Peyer's patch (tissue), 4 donors: Measurements from ENCODE around the gene KCNQ1. TPM values are rescaled to one million over a fixed set of nuclear protein-coding genes. Genes with fewer than 3 reads are reported as not detected.

Experiments
- DNase-seq, 3 donors: peaks; one replicate each; pipeline ENCODE4 v3.0.0-alpha.2; 2017 to 2019
- H3K27ac ChIP-seq, 4 donors: fragments of 200-600 bp; sonication (generic); one replicate each; pipeline ENCODE4 v1.5.1; 2016 to 2019
- H3K27me3 ChIP-seq, 2 donors: fragments of 200-600 bp; sonication (generic); one replicate each; pipeline ENCODE4 v1.5.1; 2019
- H3K36me3 ChIP-seq, 3 donors: fragments of 200-600 bp; sonication (generic); one replicate each; pipeline ENCODE4 v1.5.1; 2016 to 2019
- H3K4me1 ChIP-seq, 4 donors: fragments of 200-600 bp; sonication (generic); one replicate each; pipeline ENCODE4 v1.5.1; 2016 to 2019
- H3K4me3 ChIP-seq, 4 donors: fragments of 200-600 bp; sonication (generic); 1 replicate in 3 of 4; 2 replicates in 1 of 4; pipeline ENCODE4 v1.5.1; 2016 to 2019; ENCODE audit warnings: mild to moderate bottlenecking in 1 of 4
- H3K9me3 ChIP-seq, 4 donors: fragments of 200-600 bp; sonication (generic); one replicate each; pipeline ENCODE4 v1.5.1; 2016 to 2019; ENCODE audit warnings: mild to moderate bottlenecking in 1 of 4
- POLR2A ChIP-seq, 2 donors: fragments of 450-650 bp; IDR thresholded peaks; one replicate each; pipeline ENCODE4 v1.5.1; 2017; ENCODE audit warnings: antibody characterized with exemption in 2 of 2, mild to moderate bottlenecking in 2 of 2, moderate library complexity in 2 of 2
- total RNA-seq, 4 donors: library from RNA; depleted of rRNA; stranded (reverse); fragments of >200 nt; gene quantifications; one replicate each; pipeline ENCODE4 v1.1.0, GENCODE V29; 2016
- TF ChIP-seq, protein P1 (sequence below), 6 experiments: fragments of 450-650 bp in 4 of 6; fragments of 200-600 bp in 2 of 6; sonication (generic) in 1 of 6; IDR thresholded peaks; one replicate each; pipeline ENCODE4 v1.5.1; 2017 to 2019; ENCODE audit warnings: antibody characterized with exemption in 6 of 6, mild to moderate bottlenecking in 3 of 6, moderate library complexity in 1 of 6

The KCNQ1 gene
- total RNA-seq, 4 donors from 2014 or later, result 50.6 to 66.4 (median 54.2) TPM

DNA sequence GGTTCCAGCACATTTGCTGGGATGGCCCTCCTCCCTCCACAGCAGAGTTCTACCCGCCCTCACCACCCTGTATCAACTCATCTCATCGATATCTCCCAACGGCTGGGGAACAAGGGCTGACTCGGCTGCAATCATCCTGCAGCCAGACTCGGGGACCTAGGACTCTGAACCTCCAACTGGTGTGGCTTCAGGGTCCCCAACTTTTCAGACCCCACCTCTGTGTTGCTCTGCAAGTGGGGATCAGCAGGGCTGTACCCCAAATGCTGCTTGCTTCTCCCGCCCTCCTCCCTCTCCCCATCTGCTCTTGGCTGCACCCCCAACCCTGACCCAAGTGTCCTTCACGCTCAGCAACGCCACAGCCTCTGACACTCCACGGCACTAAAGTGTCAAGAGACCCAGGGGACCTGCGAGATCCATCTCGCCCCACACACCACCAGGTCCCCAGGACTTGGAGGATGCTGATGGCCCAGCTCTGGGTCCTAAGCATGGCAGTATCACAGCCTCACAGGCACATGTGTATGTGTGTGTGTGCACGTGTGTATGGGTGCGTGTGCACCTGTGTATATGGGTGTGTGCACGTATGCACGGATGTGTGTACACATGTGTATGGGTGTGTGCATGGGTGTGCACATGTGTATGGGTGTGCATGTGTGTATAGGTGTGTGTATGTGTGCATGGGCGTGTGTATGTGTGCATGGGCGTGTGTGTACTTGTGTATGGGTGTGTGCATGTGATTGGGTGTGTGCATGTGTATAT is 26.4 kb downstream of the KCNQ1 start:
- H3K4me3 ChIP-seq, result no peak overlapping the region
- no peaks in the 10 kb centered on the region for H3K27me3 ChIP-seq
- no peak overlapping the region for H3K27ac ChIP-seq
- DNase-seq, result no peak
- peaks cover 0 to 16% (median 12%) of the 10 kb centered on the region in 4 donors for H3K4me1 ChIP-seq
- H3K36me3 ChIP-seq, result no peaks in the 10 kb centered on the region
- TF ChIP-seq, protein P1, sequence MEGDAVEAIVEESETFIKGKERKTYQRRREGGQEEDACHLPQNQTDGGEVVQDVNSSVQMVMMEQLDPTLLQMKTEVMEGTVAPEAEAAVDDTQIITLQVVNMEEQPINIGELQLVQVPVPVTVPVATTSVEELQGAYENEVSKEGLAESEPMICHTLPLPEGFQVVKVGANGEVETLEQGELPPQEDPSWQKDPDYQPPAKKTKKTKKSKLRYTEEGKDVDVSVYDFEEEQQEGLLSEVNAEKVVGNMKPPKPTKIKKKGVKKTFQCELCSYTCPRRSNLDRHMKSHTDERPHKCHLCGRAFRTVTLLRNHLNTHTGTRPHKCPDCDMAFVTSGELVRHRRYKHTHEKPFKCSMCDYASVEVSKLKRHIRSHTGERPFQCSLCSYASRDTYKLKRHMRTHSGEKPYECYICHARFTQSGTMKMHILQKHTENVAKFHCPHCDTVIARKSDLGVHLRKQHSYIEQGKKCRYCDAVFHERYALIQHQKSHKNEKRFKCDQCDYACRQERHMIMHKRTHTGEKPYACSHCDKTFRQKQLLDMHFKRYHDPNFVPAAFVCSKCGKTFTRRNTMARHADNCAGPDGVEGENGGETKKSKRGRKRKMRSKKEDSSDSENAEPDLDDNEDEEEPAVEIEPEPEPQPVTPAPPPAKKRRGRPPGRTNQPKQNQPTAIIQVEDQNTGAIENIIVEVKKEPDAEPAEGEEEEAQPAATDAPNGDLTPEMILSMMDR (IDR thresholded peaks at IDR 0.05), result no peak
- no peak for TF ChIP-seq POLR2A (IDR thresholded peaks at IDR 0.05)
- H3K9me3 ChIP-seq, result no peaks in the 10 kb centered on the region

DNA sequence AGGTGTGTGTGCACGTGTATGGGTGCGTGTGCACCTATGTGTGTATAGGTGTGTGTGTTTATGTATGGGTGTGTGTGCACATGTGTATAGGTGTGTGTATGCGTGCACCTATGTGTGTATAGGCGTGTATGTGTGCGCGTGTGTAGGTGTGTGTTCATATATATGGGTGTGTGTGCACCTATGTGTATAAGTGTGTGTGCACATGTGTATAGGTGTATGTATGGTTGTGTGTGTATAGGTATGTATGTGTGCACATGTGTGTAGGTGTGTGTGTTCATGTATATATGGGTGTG is 26.9 kb downstream of the KCNQ1 start:
- Histone ChIP-seq H3K27ac (no peak overlapping the region), H3K9me3 (no peaks in the 10 kb centered on the region)

DNA sequence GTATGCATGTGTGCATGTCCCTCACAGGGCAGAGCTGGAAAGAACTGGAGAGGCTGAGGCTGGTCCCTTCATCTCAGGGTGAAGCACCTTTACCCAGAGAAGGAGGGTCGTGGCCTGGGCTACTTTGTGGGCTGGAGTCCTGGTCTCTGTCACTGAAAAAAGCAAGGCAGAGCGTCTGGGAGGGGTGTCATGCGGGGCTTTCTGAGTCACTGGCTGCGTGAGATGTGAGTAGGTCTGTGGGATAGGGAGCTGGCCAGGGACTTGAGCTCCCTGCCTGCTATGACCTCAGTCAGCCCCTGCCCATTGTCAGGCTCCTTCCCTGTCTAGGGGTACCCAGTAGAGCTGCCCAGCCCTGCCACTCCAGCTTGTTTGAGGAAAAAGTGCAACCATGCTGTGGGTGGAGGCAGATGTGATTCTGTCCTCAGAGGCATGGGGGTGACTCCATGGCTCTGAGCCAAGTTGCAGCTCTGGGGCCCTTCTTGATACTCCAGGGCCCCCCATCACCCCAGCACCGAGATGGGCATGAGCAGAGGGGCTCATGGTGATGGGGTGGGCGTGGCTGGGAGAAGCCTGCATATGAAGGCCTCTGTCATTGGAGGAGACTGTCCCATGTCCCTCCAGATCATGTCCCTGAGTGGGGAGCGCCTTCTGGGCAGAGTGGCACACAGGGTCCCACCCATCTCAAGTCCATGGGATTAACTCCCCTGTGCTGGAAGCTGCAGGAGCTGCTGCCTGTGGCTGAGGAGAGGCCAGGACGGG is 27.8 kb downstream of the KCNQ1 start:
- H3K9me3 ChIP-seq, result no peaks in the 10 kb centered on the region
- no peak overlapping the region for H3K27ac ChIP-seq
- no peak overlapping the region for H3K4me3 ChIP-seq
- no peak for DNase-seq
- no peaks in the 10 kb centered on the region for H3K36me3 ChIP-seq
- no peaks in the 10 kb centered on the region for H3K27me3 ChIP-seq
- H3K4me1 ChIP-seq, result peaks cover 0 to 6% (median 1%) of the 10 kb centered on the region in 4 donors
- TF ChIP-seq, protein P1 (IDR thresholded peaks at IDR 0.05), result no peak
- no peak for TF ChIP-seq POLR2A (IDR thresholded peaks at IDR 0.05)

More for the DNA sequence above, 26.9 kb downstream of the KCNQ1 start:
- no peaks in the 10 kb centered on the region for H3K36me3 ChIP-seq
- no peaks in the 10 kb centered on the region for H3K27me3 ChIP-seq
- peaks cover 0 to 12% (median 7%) of the 10 kb centered on the region in 4 donors for H3K4me1 ChIP-seq
- TF ChIP-seq POLR2A (IDR thresholded peaks at IDR 0.05), result no peak
- TF ChIP-seq, protein P1 (IDR thresholded peaks at IDR 0.05), result no peak
- DNase-seq, result no peak
- H3K4me3 ChIP-seq, result no peak overlapping the region

DNA sequence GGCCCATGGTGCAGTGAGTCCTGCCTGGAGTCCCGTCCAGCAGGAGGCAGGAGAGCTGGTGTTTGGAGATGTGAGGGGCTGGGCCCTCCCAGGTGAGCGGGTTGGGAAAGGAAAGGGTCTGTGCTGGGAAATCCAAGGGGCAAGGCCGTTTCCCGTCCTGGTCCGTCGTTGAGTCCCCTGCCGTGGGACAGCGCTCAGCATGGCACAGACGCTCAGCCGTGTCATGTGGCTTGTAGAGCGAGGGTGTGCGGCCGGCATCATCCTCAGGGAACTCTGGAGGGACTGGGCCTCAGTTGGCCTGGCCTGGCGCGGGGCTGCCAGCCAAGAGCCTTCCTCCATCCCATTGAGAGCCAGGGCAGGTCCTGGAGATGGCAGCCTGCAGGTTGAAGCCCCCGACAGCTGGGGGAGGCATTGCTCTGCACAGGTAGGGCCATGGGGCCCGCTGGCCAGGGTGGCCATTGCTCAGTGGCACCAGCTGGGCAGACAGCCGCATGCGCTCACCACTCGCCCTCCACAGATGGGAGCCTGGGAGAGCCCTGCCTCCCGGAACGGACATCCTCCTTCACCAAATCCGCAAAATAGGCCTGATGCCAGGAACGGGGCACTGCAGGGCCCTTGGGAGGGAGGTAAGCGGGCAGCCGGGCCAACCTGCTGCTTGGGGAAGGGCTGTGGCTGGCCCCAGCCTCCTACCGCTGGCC is 28.7 kb downstream of the KCNQ1 start:
- no peak for DNase-seq
- Histone ChIP-seq H3K27me3 (no peaks in the 10 kb centered on the region), H3K27ac (peak overlapping the region in 1 of 4 donors; percentile 48), H3K4me3 (no peak overlapping the region), H3K9me3 (peaks cover 0 to 3% (median 0%) of the 10 kb centered on the region in 4 donors), H3K4me1 (no peaks in the 10 kb centered on the region), H3K36me3 (no peaks in the 10 kb centered on the region)
- TF ChIP-seq, protein P1 (IDR thresholded peaks at IDR 0.05), result no peak
- TF ChIP-seq POLR2A (IDR thresholded peaks at IDR 0.05), result no peak

DNA sequence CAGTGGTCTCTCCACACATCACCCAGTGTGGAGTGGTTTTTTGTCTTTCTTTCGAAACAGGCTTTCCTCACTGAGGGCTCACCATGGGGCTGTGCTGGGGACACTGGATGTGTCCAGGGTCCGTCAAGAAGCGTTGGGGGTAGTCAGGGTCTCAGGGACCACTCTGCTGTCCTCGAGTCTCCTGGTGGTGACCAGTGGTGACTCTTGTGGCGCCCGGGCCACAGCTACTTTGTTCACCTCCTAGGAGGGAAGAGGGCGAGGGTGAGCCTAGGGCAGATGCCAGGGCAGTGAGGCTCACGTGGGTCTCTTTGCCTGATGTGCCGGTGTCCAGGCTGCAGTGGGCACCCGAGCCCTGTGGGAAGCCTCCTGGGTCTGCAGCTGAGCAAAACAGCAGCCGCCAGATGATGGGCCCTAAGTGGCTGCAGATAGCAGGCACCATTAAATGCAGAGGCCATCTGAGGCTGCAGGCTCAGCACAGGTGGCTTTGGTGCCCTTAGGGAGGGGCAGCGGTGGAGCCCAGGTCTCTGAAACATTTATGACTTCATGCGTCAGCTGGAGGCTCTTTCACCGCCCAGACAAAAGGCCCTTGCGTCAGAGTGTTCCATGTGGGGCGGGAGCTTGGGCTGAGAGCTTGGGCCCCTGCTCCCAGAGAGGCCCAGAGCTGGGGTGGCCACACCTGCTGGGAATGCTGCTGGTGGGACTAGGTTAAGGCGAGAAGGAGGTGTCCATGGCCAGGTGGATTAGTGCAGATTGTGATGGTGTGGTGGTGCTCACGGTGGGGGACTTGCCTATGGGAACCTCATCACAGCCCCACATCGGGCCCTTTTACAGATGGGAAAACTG is 29.5 kb downstream of the KCNQ1 start:
- H3K27ac ChIP-seq, result peak overlapping the region in 1 of 4 donors; percentile 48

More for the DNA sequence above, 29.5 kb downstream of the KCNQ1 start:
- no peaks in the 10 kb centered on the region for H3K27me3 ChIP-seq
- TF ChIP-seq, protein P1 (IDR thresholded peaks at IDR 0.05), result no peak
- no peak for TF ChIP-seq POLR2A (IDR thresholded peaks at IDR 0.05)
- peak in 2 of 3 donors; percentile 73 to 84 for DNase-seq
- H3K4me1 ChIP-seq, result no peaks in the 10 kb centered on the region
- no peak overlapping the region for H3K4me3 ChIP-seq
- no peaks in the 10 kb centered on the region for H3K36me3 ChIP-seq
- peaks cover 0 to 11% (median 0%) of the 10 kb centered on the region in 4 donors for H3K9me3 ChIP-seq
